HepG2 (cell line): Measurements from ENCODE around the gene CFAP54.

Experiments
- TF ChIP-seq, protein P1 (sequence below): sonication (generic); formaldehyde crosslinking; IDR thresholded peaks from 2 replicates; pipeline ENCODE4 v1.5.1; 2020; ENCODE audit warnings: mild to moderate bottlenecking, missing genetic modification reagents, borderline replicate concordance
- TF ChIP-seq, protein P2 (sequence below), 2 experiments: IDR thresholded peaks; 2 replicates each; pipeline ENCODE4 v1.6.1; 2011 to 2012; ENCODE audit warnings: low read length in 2 of 2, borderline replicate concordance in 1 of 2, low read depth in 1 of 2, mild to moderate bottlenecking in 1 of 2, moderate library complexity in 1 of 2

DNA sequence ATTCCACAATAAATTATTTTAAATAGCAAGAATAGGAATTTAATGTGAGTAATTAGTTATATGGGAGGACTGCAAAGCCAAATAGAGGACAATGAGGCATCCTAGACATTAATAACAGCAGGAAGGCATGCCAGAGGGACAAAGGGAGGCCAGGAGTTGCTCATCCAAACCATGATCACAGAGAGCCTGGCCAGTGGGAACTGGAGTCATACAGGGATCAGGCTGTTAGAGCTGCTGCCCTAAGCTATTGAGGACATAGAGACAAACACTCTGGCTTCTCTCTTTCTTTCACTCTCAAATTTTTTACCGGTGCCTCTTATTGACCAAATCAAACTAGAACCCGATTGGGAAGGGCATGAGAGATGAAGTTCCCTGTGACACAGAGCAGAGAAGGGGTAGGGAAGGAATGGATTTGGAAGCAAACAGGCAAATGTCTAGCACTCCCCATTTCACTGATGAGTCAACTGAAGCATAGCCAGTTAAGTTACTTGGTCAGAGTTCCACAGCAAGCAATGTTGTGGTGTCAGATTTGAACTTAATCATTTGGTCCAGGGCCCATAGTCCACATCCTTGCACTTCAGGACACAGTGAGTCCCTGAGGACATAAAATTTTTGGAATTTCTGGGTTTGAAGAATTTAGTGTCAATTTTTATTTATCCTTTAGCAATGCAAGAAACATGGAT is 17.9 kb upstream of the CFAP54 start:
- TF ChIP-seq, protein P1, sequence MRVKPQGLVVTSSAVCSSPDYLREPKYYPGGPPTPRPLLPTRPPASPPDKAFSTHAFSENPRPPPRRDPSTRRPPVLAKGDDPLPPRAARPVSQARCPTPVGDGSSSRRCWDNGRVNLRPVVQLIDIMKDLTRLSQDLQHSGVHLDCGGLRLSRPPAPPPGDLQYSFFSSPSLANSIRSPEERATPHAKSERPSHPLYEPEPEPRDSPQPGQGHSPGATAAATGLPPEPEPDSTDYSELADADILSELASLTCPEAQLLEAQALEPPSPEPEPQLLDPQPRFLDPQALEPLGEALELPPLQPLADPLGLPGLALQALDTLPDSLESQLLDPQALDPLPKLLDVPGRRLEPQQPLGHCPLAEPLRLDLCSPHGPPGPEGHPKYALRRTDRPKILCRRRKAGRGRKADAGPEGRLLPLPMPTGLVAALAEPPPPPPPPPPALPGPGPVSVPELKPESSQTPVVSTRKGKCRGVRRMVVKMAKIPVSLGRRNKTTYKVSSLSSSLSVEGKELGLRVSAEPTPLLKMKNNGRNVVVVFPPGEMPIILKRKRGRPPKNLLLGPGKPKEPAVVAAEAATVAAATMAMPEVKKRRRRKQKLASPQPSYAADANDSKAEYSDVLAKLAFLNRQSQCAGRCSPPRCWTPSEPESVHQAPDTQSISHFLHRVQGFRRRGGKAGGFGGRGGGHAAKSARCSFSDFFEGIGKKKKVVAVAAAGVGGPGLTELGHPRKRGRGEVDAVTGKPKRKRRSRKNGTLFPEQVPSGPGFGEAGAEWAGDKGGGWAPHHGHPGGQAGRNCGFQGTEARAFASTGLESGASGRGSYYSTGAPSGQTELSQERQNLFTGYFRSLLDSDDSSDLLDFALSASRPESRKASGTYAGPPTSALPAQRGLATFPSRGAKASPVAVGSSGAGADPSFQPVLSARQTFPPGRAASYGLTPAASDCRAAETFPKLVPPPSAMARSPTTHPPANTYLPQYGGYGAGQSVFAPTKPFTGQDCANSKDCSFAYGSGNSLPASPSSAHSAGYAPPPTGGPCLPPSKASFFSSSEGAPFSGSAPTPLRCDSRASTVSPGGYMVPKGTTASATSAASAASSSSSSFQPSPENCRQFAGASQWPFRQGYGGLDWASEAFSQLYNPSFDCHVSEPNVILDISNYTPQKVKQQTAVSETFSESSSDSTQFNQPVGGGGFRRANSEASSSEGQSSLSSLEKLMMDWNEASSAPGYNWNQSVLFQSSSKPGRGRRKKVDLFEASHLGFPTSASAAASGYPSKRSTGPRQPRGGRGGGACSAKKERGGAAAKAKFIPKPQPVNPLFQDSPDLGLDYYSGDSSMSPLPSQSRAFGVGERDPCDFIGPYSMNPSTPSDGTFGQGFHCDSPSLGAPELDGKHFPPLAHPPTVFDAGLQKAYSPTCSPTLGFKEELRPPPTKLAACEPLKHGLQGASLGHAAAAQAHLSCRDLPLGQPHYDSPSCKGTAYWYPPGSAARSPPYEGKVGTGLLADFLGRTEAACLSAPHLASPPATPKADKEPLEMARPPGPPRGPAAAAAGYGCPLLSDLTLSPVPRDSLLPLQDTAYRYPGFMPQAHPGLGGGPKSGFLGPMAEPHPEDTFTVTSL (CRISPR knock-in tag): no peak
- TF ChIP-seq, protein P2, sequence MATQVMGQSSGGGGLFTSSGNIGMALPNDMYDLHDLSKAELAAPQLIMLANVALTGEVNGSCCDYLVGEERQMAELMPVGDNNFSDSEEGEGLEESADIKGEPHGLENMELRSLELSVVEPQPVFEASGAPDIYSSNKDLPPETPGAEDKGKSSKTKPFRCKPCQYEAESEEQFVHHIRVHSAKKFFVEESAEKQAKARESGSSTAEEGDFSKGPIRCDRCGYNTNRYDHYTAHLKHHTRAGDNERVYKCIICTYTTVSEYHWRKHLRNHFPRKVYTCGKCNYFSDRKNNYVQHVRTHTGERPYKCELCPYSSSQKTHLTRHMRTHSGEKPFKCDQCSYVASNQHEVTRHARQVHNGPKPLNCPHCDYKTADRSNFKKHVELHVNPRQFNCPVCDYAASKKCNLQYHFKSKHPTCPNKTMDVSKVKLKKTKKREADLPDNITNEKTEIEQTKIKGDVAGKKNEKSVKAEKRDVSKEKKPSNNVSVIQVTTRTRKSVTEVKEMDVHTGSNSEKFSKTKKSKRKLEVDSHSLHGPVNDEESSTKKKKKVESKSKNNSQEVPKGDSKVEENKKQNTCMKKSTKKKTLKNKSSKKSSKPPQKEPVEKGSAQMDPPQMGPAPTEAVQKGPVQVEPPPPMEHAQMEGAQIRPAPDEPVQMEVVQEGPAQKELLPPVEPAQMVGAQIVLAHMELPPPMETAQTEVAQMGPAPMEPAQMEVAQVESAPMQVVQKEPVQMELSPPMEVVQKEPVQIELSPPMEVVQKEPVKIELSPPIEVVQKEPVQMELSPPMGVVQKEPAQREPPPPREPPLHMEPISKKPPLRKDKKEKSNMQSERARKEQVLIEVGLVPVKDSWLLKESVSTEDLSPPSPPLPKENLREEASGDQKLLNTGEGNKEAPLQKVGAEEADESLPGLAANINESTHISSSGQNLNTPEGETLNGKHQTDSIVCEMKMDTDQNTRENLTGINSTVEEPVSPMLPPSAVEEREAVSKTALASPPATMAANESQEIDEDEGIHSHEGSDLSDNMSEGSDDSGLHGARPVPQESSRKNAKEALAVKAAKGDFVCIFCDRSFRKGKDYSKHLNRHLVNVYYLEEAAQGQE (IDR thresholded peaks at IDR 0.05; ENCODE audit: borderline replicate concordance in 1 of 2, low read depth in 1 of 2, low read length in 2 of 2): no peak
